Skeletal muscle tissue (tissue), 4 donors: ENCODE measurements around the gene SEMA3B. TPM values are rescaled to one million over a fixed set of nuclear protein-coding genes. Genes with fewer than 3 reads are reported as not detected.
"Not testable (repeated sequence)": the region's sequence is repeated elsewhere in the genome, so short reads cannot be mapped to it uniquely, and the experiment has no call there.

ENCODE experiments used
- H3K27ac ChIP-seq: one replicate; pipeline ENCODE4 v1.7.0; 2013; ENCODE audit warnings: mild to moderate bottlenecking, low read depth, low read length, inconsistent platforms
- H3K27me3 ChIP-seq, 3 donors: one replicate each; pipeline ENCODE4 v1.7.0; 2013; ENCODE audit warnings: low read length in 3 of 3; ENCODE audit not compliant: control insufficient read depth in 3 of 3, insufficient read depth in 3 of 3
- H3K36me3 ChIP-seq, 3 donors: one replicate each; pipeline ENCODE4 v1.7.0; 2013; ENCODE audit warnings: low read length in 3 of 3; ENCODE audit not compliant: control insufficient read depth in 3 of 3, insufficient read depth in 3 of 3
- H3K4me1 ChIP-seq, 3 donors: one replicate each; pipeline ENCODE4 v1.7.0; 2013; ENCODE audit warnings: low read length in 3 of 3, mild to moderate bottlenecking in 3 of 3; ENCODE audit not compliant: control insufficient read depth in 3 of 3, insufficient read depth in 3 of 3
- H3K4me3 ChIP-seq, 3 donors: one replicate each; pipeline ENCODE4 v1.7.0; 2013; ENCODE audit warnings: low read length in 3 of 3
- H3K9ac ChIP-seq, 3 donors: one replicate each; pipeline ENCODE4 v1.7.0; 2013; ENCODE audit warnings: low read length in 3 of 3, mild to moderate bottlenecking in 3 of 3, moderate library complexity in 2 of 3, low read depth in 1 of 3
- H3K9me3 ChIP-seq, 3 donors: one replicate each; pipeline ENCODE4 v1.7.0; 2013; ENCODE audit warnings: low read length in 3 of 3; ENCODE audit not compliant: control insufficient read depth in 3 of 3
- total RNA-seq: library from RNA; depleted of rRNA; stranded (reverse); fragments of >200 nt; gene quantifications from one replicate; pipeline ENCODE4 v1.2.3, GENCODE V29; 2014
- donor health status: Osteomylitis.

The SEMA3B gene
- total RNA-seq, 1 donor from 2014 or later, result 19.8 TPM

DNA sequence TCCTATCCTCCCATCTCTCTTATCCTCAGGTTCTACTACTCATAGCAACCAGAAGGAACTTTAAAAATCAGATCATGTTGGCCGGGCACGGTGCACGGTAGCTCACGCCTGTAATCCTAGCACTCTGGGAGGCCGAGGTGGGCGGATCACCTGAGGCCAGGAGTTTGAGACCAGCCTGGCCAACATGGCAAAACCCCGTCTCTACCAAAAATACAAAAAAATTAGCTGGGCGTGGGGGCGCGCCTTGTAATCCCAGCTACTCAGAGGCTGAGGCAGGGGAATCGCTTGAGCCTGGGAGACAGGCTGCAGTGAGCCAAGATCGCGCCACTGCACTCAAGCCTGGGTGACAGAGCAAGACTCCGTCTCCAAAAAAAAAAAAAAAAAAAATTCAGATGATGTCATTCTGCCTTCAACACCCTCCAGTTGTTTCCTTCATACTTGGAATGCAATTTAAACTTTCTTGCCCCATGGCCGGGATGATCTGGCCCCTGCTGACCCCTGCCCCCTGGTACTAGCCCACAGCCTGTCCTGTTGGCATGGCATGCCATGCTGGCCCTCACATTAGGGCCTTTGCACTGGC lies 40.7 kb upstream of the SEMA3B start:
- H3K27ac ChIP-seq, H3K27me3 ChIP-seq, H3K36me3 ChIP-seq, H3K9me3 ChIP-seq: not testable (repeated sequence)
- Histone ChIP-seq H3K9ac (peak overlapping the region; percentile 78 to 94 (median 90)), H3K4me1 (peaks cover 16 to 29% (median 16%) of the 10 kb centered on the region in 3 donors), H3K4me3 (peak overlapping the region; percentile 94 to 97 (median 95))

DNA sequence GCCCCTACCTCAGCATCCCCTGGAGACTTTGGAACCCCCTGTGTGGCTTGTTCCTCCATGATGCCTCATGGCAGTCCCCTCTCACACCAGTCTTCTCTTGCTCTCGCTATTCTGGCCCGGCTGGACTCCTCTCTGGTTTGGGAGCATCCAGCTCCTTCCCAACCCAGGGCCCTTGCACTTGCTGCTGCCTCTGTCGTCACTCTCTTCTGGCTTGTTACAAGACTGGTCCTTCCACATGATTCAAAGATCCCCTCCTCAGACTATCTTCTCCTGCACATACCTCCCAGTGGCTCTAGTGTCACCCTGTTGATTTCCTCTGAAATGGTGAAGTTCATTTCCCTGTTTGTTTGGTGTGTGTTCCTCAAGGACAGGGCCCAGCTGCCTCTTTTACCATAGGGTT lies 39.5 kb upstream of the SEMA3B start:
- Histone ChIP-seq H3K4me3 (no peak overlapping the region), H3K36me3 (no peaks in the 10 kb centered on the region), H3K27ac (no peak overlapping the region), H3K27me3 (no peaks in the 10 kb centered on the region), H3K9ac (no peak overlapping the region), H3K9me3 (no peaks in the 10 kb centered on the region), H3K4me1 (peaks cover 16 to 29% (median 16%) of the 10 kb centered on the region in 3 donors)

- no peak overlapping the region for H3K27ac ChIP-seq
- no peak overlapping the region for H3K4me3 ChIP-seq
- H3K9me3 ChIP-seq, result no peaks in the 10 kb centered on the region
- H3K4me1 ChIP-seq, result peaks cover 16 to 29% (median 22%) of the 10 kb centered on the region in 3 donors
- H3K36me3 ChIP-seq, result no peaks in the 10 kb centered on the region
- H3K9ac ChIP-seq, result no peak overlapping the region
- no peaks in the 10 kb centered on the region for H3K27me3 ChIP-seq
Measured at GRCh38 chr3:50230104-50230793, 38.7 kb upstream of the SEMA3B start.

- Histone ChIP-seq H3K36me3 (no peaks in the 10 kb centered on the region), H3K4me3 (no peak overlapping the region), H3K27ac (no peak overlapping the region), H3K9me3 (no peaks in the 10 kb centered on the region), H3K4me1 (peaks cover 15 to 26% (median 21%) of the 10 kb centered on the region in 3 donors), H3K27me3 (no peaks in the 10 kb centered on the region), H3K9ac (no peak overlapping the region)
Measured at GRCh38 chr3:50230794-50231125, 38.2 kb upstream of the SEMA3B start.

- no peak overlapping the region for H3K27ac ChIP-seq
- H3K9me3 ChIP-seq, result no peaks in the 10 kb centered on the region
- H3K4me3 ChIP-seq, result no peak overlapping the region
- H3K36me3 ChIP-seq, result no peaks in the 10 kb centered on the region
- H3K9ac ChIP-seq, result no peak overlapping the region
- H3K27me3 ChIP-seq, result no peaks in the 10 kb centered on the region
- peaks cover 13 to 25% (median 18%) of the 10 kb centered on the region in 3 donors for H3K4me1 ChIP-seq
Measured at GRCh38 chr3:50231581-50231980, 37.4 kb upstream of the SEMA3B start.

DNA sequence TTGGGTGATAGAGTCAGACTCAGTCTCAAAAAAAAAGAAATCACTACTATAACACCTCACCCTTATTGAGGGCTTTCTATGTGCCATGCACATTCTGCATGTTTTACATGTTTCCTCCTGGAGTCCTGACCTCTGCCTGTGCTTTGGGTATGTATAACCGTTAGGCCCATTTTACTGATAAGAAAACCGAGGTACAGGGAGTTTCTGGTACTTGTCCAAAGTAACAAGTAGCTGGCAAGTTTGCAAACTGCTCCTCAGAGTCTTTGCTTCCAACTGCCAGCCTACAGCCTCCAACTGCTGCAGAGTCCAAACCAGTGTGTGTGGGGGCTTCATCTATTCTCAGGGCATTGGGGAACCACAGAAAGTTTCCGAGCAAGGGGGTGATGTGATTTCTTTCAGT lies 36.6 kb upstream of the SEMA3B start:
- Histone ChIP-seq H3K9me3 (no peaks in the 10 kb centered on the region), H3K36me3 (no peaks in the 10 kb centered on the region), H3K27ac (no peak overlapping the region), H3K4me3 (no peak overlapping the region), H3K27me3 (no peaks in the 10 kb centered on the region), H3K4me1 (peaks cover 16 to 26% (median 22%) of the 10 kb centered on the region in 3 donors), H3K9ac (no peak overlapping the region)

- no peaks in the 10 kb centered on the region for H3K9me3 ChIP-seq
- no peak overlapping the region for H3K27ac ChIP-seq
- no peaks in the 10 kb centered on the region for H3K27me3 ChIP-seq
- H3K9ac ChIP-seq, result no peak overlapping the region
- peaks cover 18 to 27% (median 25%) of the 10 kb centered on the region in 3 donors for H3K4me1 ChIP-seq
- no peaks in the 10 kb centered on the region for H3K36me3 ChIP-seq
- no peak overlapping the region for H3K4me3 ChIP-seq
Measured at GRCh38 chr3:50233176-50233575, 35.8 kb upstream of the SEMA3B start.

DNA sequence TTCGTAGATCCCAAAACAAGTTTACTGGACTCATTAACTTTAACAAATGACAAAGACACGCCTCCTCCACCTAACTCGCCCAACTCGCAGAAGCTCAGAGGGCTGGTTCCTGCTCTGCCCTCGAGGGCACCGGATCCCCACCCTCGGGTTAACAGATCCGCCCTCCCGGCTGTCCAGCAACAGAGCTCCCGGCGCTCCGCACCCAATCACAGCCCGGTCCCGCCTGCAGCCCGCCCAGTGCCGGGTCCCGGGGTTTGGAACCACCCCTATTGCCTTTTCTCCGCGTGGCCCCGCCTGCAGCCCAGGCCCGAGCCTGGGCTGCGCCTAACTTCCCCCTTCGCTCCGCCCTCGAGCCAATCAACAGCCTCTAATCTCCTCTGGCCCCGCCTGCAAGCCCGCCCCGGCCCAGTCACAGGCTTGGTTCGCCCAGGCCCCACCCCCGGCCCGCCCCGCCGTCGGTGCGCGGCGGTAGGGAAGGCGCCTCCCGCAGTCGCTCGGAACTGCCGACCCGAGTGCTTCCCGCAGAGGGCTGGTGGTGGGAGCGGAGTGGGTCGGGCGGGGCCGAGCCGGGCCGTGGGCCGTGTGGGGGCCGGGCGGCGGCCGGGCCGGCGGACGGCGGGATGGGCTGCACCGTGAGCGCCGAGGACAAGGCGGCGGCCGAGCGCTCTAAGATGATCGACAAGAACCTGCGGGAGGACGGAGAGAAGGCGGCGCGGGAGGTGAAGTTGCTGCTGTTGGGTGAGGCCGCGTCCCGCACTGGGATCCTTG lies 33.0 kb upstream of the SEMA3B start, which contains the start of gene GNAI2:
GNAI2 (plus strand) TSS at position 489 of the 768 bp plus-strand sequence; CDS start at position 621, 132 bp downstream.
- peaks cover 43 to 48% (median 45%) of the 10 kb centered on the region in 3 donors for H3K4me1 ChIP-seq

GRCh38 chr3:50236484-50237132 lies 32.3 kb upstream of the SEMA3B start:
- H3K9ac ChIP-seq, result peak overlapping the region; percentile 88 to 91 (median 90)
- peaks cover 50 to 55% (median 52%) of the 10 kb centered on the region in 3 donors for H3K4me1 ChIP-seq
- H3K4me3 ChIP-seq, result peak overlapping the region; percentile 79 to 90 (median 83)
- no peaks in the 10 kb centered on the region for H3K9me3 ChIP-seq
- H3K36me3 ChIP-seq, result no peaks in the 10 kb centered on the region
- no peaks in the 10 kb centered on the region for H3K27me3 ChIP-seq
- peak overlapping the region; percentile 86 for H3K27ac ChIP-seq

More for the DNA sequence above, 33.0 kb upstream of the SEMA3B start, which contains the start of gene GNAI2:
- no peaks in the 10 kb centered on the region for H3K27me3 ChIP-seq
- peak within 1 kb of the TSS; percentile 88 to 91 (median 90) for H3K9ac ChIP-seq
- H3K36me3 ChIP-seq, result no peaks in the 10 kb centered on the region
- H3K4me3 ChIP-seq, result peak within 1 kb of the TSS; percentile 79 to 90 (median 83)
- peak within 1 kb of the TSS; percentile 86 for H3K27ac ChIP-seq
- no peaks in the 10 kb centered on the region for H3K9me3 ChIP-seq
